Common myeloid progenitor, CD34-positive (primary cell): Measurements from ENCODE around the gene CYP4V2. TPM values are rescaled to one million over a fixed set of nuclear protein-coding genes. Genes with fewer than 3 reads are reported as not detected.

Experiments
- CTCF ChIA-PET: fragments of 350-600 bp; sonication (Branson Sonifier 250); formaldehyde crosslinking; loops from one replicate; lab custom pipeline; 2021; ENCODE audit warnings: antibody characterized with exemption; lab: Charles Lee
- POLR2A ChIA-PET: fragments of 350-600 bp; sonication (Branson Sonifier 250); formaldehyde crosslinking; loops from one replicate; lab custom pipeline; 2021; ENCODE audit warnings: antibody characterized with exemption; lab: Charles Lee
- DNase-seq, 3 donors: peaks; one replicate each; pipeline versions ENCODE4 v3.0.0 to v3.0.0-alpha.2; 2013
- H3K27ac ChIP-seq, 2 experiments: 1 replicate in 1 of 2; 2 replicates in 1 of 2; pipeline ENCODE4 v1.7.0; 2013; ENCODE audit warnings: inconsistent platforms in 2 of 2, low read length in 2 of 2, mild to moderate bottlenecking in 2 of 2, low read depth in 1 of 2, moderate library complexity in 1 of 2; ENCODE audit not compliant: severe bottlenecking in 2 of 2, insufficient read depth in 1 of 2, poor library complexity in 1 of 2
- H3K27me3 ChIP-seq, 5 experiments: replicated peaks in 2 of 5; 1 replicate in 3 of 5; 2 replicates in 2 of 5; pipeline versions ENCODE4 v1.6.1 to v1.7.0; 2013; ENCODE audit warnings: low read length in 4 of 5, mild to moderate bottlenecking in 2 of 5, moderate library complexity in 2 of 5, inconsistent platforms in 1 of 5; ENCODE audit not compliant: insufficient read depth in 5 of 5, control insufficient read depth in 4 of 5
- H3K36me3 ChIP-seq, 4 experiments: 1 replicate in 2 of 4; 2 replicates in 2 of 4; pipeline versions ENCODE4 v1.6.1 to v1.7.0; 2013; ENCODE audit warnings: low read length in 3 of 4, control low read depth in 1 of 4, mild to moderate bottlenecking in 1 of 4; ENCODE audit not compliant: control insufficient read depth in 4 of 4, insufficient read depth in 4 of 4
- H3K4me1 ChIP-seq, 4 experiments: 1 replicate in 3 of 4; 2 replicates in 1 of 4; pipeline versions ENCODE4 v1.6.1 to v1.7.1; 2013; ENCODE audit warnings: low read length in 3 of 4, mild to moderate bottlenecking in 3 of 4, control low read depth in 1 of 4, inconsistent platforms in 1 of 4, moderate library complexity in 1 of 4; ENCODE audit not compliant: control insufficient read depth in 4 of 4, insufficient read depth in 4 of 4; ENCODE audit errors: control extremely low read depth in 1 of 4
- H3K4me3 ChIP-seq, 7 experiments: 1 replicate in 4 of 7; 2 replicates in 3 of 7; pipeline versions ENCODE4 v1.5.1 to v1.7.0; 2013; ENCODE audit warnings: mild to moderate bottlenecking in 7 of 7, low read length in 6 of 7, moderate library complexity in 6 of 7, inconsistent platforms in 2 of 7, low read depth in 2 of 7, control low read depth in 1 of 7; ENCODE audit not compliant: insufficient read depth in 4 of 7, control insufficient read depth in 1 of 7; ENCODE audit errors: extremely low read depth in 1 of 7
- H3K9me3 ChIP-seq, 5 experiments: 1 replicate in 4 of 5; 2 replicates in 1 of 5; pipeline versions ENCODE4 v1.6.1 to v1.7.1; 2013; ENCODE audit warnings: low read length in 4 of 5, mild to moderate bottlenecking in 2 of 5, inconsistent platforms in 1 of 5, low read depth in 1 of 5, moderate library complexity in 1 of 5; ENCODE audit not compliant: control insufficient read depth in 4 of 5, insufficient read depth in 2 of 5; ENCODE audit errors: control extremely low read depth in 1 of 5
- WGBS: methylation state at CpG from one replicate; pipeline ENCODE4 v1.1.5; 2013; ENCODE audit not compliant: insufficient coverage; 5-methylcytosine and 5-hydroxymethylcytosine counted together
- polyA plus RNA-seq: library from polyadenylated mRNA; unstranded; fragments of 120-200 nt; gene quantifications from one replicate; pipeline ENCODE4 v1.2.1, GENCODE V29; 2013

The CYP4V2 gene
- 17.2 TPM for polyA plus RNA-seq

DNA sequence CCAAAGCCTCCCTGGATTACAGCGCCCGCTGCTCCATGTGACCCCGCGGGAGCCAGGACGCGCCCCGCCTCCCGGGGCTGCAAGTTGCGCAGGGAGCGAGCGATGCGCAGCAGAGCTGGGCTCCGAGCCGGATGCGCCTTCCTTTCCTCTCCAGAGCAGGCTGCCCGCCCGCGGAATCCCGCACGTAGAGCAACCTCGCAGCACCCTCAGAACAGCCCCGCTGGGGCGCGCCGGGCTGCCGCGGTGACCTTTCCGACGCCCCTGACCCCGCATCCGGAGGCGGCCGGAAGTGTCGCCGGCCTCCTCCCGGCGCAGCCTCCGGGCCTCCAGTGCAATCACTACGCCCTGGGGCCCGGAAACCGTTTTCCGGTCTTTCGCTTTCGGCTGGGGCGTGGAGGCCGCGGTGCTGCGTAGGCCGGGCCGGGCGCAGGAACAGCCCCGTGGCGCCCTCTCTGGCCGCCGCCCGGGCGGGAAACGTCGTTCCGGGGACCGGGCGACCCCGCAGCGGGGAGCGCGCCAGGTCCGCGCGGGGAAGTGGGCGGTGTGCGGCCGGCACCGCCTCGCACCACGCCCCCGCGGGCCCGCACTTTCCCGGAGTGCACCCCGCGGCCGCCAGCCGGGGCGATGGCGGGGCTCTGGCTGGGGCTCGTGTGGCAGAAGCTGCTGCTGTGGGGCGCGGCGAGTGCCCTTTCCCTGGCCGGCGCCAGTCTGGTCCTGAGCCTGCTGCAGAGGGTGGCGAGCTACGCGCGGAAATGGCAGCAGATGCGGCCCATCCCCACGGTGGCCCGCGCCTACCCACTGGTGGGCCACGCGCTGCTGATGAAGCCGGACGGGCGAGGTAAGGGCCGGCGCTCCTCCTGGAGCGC is at the start of gene CYP4V2:
CYP4V2 (plus strand) TSS at position 368 of the 866 bp plus-strand sequence; CDS start at position 625, 257 bp downstream.
- no peaks in the 10 kb centered on the region for H3K27me3 ChIP-seq
- no peaks in the 10 kb centered on the region for H3K9me3 ChIP-seq
- H3K4me3 ChIP-seq = peak within 1 kb of the TSS; percentile 69 to 95 (median 90)
- POLR2A ChIA-PET = interaction anchor here (0.6 to 1.2 kb wide), 3 partner anchors 123 to 1307 kb away, joined by 3 to 5 read pairs (median 4); partner anchors contain the start of gene TLR3
- CTCF ChIA-PET = interaction anchor here (1.4 to 1.5 kb wide), 2 partner anchors 10 to 46 kb away, joined by 3 to 5 read pairs; no protein-coding TSS in a partner anchor
- peaks cover 8 to 28% (median 21%) of the 10 kb centered on the region in 4 experiments for H3K4me1 ChIP-seq
- H3K36me3 ChIP-seq = peaks cover 0 to 7% (median 4%) of the 10 kb centered on the region in 4 experiments
- peak; percentile 87 to 90 (median 90) for DNase-seq
- H3K27ac ChIP-seq = peak within 1 kb of the TSS; percentile 50 to 84
- 0% methylated on average over 75 of the region's 107 CpGs for WGBS

DNA sequence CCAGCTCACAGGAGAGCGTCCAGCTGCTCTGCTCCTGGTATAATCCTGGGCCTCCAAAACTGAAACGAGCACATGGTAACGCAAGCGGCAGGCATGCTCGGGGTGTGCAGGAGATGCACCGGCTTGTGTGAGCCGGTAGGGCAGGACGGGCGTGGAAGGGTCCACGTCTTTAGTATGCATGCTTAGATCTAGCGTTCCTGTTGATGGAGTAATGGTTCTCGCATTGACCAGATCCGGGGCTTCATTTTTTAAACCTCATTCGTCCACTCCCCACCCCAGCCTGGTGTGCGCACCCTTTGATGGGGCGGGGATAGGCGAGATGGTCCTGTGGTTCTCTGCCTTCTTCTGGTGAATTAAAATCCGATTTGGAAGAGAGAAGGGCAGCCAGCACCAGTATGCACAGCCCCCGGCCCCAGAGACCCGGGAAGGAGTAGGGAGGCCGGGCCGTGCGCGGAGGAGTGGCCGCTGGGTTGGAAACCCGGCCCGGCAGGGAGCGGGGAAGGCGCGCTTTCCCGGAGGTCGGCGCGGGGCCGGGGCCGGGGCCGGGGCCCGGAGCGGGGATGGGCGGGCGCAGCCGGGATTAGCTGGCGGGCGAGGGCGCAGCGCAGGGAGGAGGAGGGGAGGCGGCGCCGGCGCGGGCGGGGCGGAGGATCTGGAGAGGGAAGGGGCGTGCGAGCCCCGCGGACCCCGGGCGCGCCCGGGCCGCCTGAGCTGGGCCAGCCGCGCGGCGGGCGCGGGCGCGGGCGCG is 47.0 kb upstream of the CYP4V2 start:
- Histone ChIP-seq H3K4me3 (peak overlapping the region in 6 of 7 experiments; percentile 15 to 75 (median 61)), H3K27ac (no peak overlapping the region), H3K9me3 (no peaks in the 10 kb centered on the region), H3K4me1 (peaks cover 0 to 15% (median 9%) of the 10 kb centered on the region in 4 experiments), H3K27me3 (peaks cover 15 to 60% (median 32%) of the 10 kb centered on the region in 5 experiments), H3K36me3 (no peaks in the 10 kb centered on the region)
- under 1% methylated on average over 52 of the region's 72 CpGs for WGBS
- ChIA-PET CTCF (no interaction called here), POLR2A (no interaction called here)
- DNase-seq = peak; percentile 38 to 73 (median 64)

DNA sequence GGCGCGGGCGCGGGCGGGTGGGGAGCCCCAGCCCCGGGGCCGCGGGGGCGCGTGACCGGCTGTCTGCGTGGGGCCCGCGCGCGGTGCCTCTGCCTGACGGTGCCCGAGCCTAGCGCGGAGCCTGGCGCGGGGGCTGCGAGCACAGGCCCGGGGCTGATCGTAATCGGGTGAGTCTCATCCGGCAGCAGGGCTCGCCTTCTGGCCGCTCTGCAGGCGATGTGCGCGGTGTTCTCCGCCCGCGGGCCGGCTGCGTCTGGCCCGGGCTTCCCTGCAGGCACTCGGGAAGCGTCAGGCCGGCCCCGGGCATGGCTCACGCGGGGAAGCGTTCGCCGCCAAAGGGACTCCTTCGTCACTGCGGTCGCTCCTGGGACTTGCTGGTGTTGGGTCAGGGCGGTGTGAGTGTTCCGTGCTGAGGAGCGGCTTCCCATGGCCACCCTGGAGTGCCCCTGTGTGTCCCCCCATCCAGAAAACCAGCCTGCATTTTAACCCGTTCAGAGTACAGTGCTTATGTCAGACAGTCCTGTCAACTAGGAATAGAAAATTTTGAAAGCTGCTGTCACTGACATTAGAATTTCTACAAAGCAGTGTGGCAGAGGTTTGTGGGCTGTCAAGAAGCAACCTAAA is 46.3 kb upstream of the CYP4V2 start:
- Histone ChIP-seq H3K36me3 (no peaks in the 10 kb centered on the region), H3K9me3 (no peaks in the 10 kb centered on the region), H3K4me3 (peak overlapping the region; percentile 37 to 75 (median 47)), H3K4me1 (peaks cover 0 to 15% (median 9%) of the 10 kb centered on the region in 4 experiments), H3K27ac (no peak overlapping the region), H3K27me3 (peaks cover 15 to 62% (median 32%) of the 10 kb centered on the region in 5 experiments)
- under 1% methylated on average over 47 of the region's 54 CpGs for WGBS
- POLR2A ChIA-PET = no interaction called here
- CTCF ChIA-PET = interaction anchor here (0.6 to 0.7 kb wide), 2 partner anchors 28 to 45 kb away, joined by 3 read pairs; no protein-coding TSS in a partner anchor
- peak; percentile 22 to 56 (median 44) for DNase-seq

DNA sequence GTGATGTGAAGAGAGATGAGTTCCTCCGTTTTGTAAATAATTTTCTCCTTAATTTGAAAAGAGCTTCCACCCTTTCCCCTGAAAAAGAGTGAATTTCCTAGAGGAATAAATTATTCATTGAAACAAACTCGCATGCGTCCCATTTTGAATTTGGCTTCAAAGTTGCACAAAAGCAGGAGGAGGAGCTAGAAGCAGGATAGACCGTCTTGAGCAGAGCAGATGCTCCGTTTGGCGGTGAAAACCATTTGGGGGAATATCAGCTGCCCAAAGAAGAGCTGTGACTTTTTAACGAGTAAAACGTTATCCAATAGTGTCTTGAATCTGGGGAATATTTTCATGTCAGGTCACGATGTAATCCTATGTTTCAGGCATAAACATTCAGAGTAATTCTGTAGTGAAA is 44.9 kb upstream of the CYP4V2 start:
- Histone ChIP-seq H3K4me1 (peaks cover 0 to 15% (median 9%) of the 10 kb centered on the region in 4 experiments), H3K9me3 (no peaks in the 10 kb centered on the region), H3K27me3 (peaks cover 15 to 62% (median 32%) of the 10 kb centered on the region in 5 experiments), H3K36me3 (no peaks in the 10 kb centered on the region), H3K27ac (no peak overlapping the region), H3K4me3 (no peak overlapping the region)
- POLR2A ChIA-PET = no interaction called here
- DNase-seq = no peak
- CTCF ChIA-PET = interaction anchor here (1.1 to 2.1 kb wide), 3 partner anchors 9 to 12 kb away, joined by 3 to 5 read pairs (median 5); no protein-coding TSS in a partner anchor
- 57% methylated on average over 8 of the region's 9 CpGs for whole genome bisulfite sequencing

DNA sequence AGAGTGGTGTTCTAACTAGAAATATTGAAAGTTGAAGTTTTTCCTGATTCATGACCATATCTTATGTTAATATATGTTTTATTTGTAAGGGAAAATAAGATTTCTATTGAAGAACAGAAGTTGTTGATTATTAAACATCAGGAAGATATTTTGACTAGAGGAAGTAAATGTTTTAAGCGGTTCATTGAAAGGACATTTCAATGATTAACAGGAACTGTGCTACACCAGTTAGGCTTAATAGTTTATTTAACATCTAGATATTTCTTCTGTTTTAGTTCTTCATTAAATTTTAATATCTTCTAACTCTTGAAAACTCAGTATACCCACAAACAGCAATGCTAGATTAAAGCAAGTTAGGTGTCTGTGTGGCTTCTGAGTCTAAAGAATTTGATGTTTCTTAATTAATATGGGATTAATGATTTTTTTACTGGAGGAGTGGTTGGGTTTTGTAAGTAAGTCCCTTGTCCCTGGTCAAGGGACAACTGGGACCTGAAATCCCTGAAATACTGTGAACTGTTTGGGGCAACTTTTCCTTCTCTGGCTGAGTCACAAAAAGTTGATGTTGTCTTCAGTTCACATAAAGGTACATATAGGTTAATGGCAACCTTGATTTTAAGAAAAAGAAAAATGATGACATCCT is 42.9 kb upstream of the CYP4V2 start:
- DNase-seq = no peak
- no peaks in the 10 kb centered on the region for H3K9me3 ChIP-seq
- peaks cover 0 to 15% (median 9%) of the 10 kb centered on the region in 4 experiments for H3K4me1 ChIP-seq
- peaks cover 11 to 54% (median 28%) of the 10 kb centered on the region in 5 experiments for H3K27me3 ChIP-seq
- H3K27ac ChIP-seq = no peak overlapping the region
- no peak overlapping the region for H3K4me3 ChIP-seq
- ChIA-PET CTCF (interaction anchor here (0.6 kb wide), 1 partner anchor 45 kb away, joined by 3 read pairs; no protein-coding TSS in a partner anchor), POLR2A (no interaction called here)
- no CpG with 5 or more reads among the region's 1 CpG for WGBS
- H3K36me3 ChIP-seq = no peaks in the 10 kb centered on the region

DNA sequence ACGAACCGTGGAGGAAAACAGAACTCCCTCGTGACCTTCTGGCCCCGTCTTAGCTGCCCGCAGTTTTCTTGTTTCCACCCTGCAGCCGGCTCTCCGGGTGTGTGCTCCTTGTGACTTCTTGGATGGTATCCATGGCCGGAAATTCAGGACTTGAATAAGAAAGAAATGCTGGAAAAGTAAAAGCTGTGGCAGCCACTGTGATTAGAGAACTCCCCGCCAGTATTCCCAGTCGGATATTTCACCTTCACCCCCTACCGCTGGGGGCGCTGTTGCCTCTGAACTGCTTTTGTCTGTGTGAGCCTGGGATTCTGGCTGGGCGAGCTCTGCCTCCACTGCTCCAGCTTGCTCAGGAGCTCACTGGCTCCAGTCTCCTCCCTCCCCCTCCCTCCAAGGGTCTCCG is 41.5 kb upstream of the CYP4V2 start:
- DNase-seq = peak in 1 of 3 donors; percentile 14
- Histone ChIP-seq H3K4me3 (no peak overlapping the region), H3K36me3 (no peaks in the 10 kb centered on the region), H3K4me1 (peaks cover 0 to 7% (median 3%) of the 10 kb centered on the region in 4 experiments), H3K27ac (no peak overlapping the region), H3K9me3 (no peaks in the 10 kb centered on the region), H3K27me3 (peaks cover 11 to 44% (median 22%) of the 10 kb centered on the region in 5 experiments)
- ChIA-PET POLR2A (no interaction called here), CTCF (no interaction called here)
- WGBS = 85% methylated on average over 12 of the region's 14 CpGs
